Thyroid gland (tissue), 4 donors: ENCODE data around the gene ARID4B.

Experiments
- CTCF ChIP-seq, 6 experiments: fragments of 200-600 bp in 3 of 6; fragments of 450-650 bp in 3 of 6; sonication (generic) in 3 of 6; IDR thresholded peaks; one replicate each; pipeline ENCODE4 v1.5.1; 2016 to 2019; ENCODE audit warnings: antibody characterized with exemption in 6 of 6, mild to moderate bottlenecking in 2 of 6, inconsistent platforms in 1 of 6, moderate library complexity in 1 of 6
- POLR2A ChIP-seq, 2 donors: fragments of 450-650 bp; IDR thresholded peaks; one replicate each; pipeline ENCODE4 v1.6.1; 2017; ENCODE audit warnings: antibody characterized with exemption in 2 of 2, mild to moderate bottlenecking in 2 of 2, moderate library complexity in 1 of 2

- TF ChIP-seq POLR2A (IDR thresholded peaks at IDR 0.05) (no peak), CTCF (IDR thresholded peaks at IDR 0.05) (no peak)
Measured at GRCh38 chr1:235278233-235278914, 49.6 kb downstream of the ARID4B start.
